Ecto neural progenitor cell (in vitro differentiated cells): ENCODE results near the gene LSM14B.
"Not testable (repeated sequence)": the region's sequence is repeated elsewhere in the genome, so short reads cannot be mapped to it uniquely, and the experiment has no call there.

Experiments used
- DNase-seq: peaks from one replicate; pipeline ENCODE4 v3.0.0-alpha.2; 2018; ENCODE audit warnings: low spot score

Gene LSM14B

DNA sequence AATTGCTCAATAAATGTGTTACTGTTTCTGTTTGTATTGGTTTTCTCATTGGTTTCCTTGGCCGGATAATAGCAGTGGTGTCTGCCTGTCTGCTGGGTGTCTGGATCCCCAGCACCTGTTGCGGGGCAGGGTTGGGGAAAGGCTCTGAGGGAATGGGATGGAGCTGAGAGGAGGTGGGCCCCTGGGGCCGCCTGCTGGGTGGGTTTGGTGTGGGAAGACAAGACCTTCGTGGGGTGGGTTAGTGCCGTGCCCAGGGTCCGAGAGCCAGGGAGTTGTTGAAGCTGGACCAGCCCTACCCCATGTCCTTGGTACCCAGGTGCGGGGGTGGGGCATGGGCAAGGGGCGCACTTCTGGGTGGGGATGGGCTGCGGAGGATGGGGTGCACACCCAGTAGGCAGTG is 25.3 kb downstream of the LSM14B start:
- DNase-seq, result no peak

DNA sequence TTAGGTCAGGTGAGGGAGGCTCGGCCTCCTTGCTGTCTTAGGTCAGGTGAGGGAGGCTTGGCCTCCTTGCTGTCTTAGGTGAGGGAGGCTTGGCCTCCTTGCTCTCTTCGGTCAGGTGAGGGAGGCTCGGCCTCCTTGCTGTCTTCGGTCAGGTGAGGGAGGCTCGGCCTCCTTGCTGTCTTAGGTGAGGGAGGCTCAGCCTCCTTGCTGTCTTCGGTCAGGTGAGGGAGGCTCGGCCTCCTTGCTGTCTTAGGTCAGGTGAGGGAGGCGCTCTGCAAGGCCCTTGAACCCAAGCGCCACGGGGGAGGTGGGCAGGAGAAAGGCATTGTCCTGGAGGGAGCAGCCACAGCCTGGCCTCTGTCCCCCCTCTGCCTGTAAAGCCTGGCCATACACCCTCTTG is 26.1 kb downstream of the LSM14B start:
- DNase-seq, result not testable (repeated sequence)

DNA sequence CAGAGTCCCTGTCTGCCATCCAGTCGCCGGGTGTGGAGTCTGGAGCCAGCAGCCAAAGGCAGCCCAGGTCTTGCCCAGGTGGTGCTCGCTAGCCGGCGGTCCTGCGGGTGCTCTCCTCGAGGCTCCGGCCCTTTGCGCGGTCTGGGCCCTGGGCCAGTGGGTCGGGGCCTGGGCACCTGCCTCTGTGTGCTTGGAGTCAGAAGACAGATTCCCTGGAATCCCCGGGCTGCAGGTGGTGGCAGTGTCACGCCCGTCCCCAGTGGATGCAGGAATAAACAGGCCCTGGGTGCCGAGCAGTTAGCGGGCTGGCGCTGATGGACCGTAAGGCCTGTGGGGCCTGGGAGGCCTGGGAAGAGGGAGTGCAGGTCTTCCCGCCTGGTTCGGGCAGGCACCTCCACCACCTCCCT is 26.6 kb downstream of the LSM14B start:
- DNase-seq, result no peak

DNA sequence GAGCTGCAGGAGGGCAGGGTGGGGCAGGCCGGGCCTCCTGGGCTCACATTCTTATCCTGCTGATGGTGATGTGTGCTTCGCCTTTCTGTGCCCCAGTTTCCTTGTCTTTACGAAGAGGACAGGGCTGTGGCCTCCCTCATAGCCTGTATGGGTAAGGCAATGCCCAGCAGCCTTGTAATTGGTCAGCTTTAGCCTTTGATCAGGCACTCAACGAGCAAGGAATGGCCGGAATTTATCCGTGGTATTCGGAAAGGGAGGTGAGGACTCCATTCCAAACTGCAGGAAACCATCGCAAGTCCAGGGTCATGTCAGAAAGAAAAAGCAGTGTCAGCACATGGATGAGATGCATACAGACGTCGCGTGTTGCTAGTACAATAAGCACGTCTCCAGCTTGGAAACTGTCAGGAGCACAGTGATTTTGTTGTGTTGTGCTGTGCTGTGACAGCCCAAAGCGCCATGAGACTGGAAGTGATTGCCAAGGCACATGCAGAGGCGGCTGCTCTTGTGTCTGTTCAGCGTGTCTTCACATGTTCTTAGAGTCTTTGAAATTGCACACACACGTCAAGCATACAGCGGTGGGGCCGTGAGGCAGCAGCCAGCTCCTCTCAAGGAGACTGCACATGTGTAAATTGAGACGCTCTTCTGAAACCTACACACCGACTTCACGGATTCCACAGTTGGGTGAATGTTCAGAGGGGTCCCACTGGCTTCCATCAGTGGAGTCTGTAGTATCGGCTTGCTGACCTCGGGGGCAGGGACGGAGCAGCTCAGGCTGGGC is 27.4 kb downstream of the LSM14B start:
- no peak for DNase-seq

DNA sequence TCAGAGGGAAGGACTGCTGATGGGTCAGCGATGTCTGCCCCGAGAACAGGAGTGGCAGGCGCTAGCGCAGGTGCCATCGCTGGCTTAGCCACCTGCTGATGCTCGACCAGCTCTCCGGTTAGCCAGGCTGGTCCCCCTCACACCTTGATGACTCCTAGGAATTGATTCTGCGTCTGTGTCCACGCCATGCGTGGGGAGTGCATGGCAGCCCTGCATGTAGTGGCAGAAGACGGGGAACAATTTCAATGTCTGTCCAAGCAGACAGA is 28.0 kb downstream of the LSM14B start:
- no peak for DNase-seq

DNA sequence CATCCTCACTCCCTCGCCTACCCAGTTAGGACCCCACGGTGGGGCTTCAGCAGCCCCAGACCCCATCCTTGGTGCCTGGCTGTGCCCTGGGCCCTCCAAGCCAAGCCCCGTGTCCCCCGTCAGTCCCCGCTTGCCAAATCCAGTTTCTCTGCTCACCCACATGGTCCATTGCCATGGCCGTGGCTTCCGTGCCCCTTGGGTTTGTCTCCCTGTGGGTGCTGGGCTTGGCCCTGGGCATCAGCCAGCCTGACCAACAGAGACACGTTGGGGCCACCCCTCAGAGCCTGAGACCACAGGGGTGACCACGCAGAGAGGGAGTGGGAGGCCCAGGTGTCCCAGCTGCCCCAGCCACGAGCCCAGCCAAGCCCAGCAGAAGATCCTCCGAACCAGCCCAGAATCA is 28.9 kb downstream of the LSM14B start:
- DNase-seq, result no peak

DNA sequence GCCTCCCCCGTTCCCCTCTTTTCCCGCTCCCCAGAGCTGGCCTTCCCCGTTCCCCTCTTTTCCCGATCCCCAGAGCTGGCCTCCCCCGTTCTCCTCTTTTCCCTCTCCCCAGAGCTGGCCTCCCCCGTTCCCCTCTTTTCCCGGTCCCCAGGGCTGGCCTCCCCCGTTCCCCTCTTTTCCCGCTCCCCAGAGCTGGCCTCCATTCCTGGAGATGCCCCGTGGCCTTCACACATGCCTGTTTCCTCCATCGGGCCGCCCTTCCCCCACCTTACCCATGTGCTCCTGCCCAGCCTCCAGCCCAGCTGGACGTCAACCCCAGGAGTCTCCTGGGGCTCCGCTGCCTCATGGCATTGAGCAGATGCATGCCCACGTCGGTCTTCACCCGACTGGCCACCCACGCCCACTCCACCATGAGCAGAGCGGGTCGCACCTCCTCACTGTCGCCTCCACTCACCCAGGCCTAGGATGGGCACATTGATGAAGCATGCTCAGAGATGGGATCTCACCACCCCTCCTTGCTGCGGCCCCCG is 29.6 kb downstream of the LSM14B start:
- no peak for DNase-seq

DNA sequence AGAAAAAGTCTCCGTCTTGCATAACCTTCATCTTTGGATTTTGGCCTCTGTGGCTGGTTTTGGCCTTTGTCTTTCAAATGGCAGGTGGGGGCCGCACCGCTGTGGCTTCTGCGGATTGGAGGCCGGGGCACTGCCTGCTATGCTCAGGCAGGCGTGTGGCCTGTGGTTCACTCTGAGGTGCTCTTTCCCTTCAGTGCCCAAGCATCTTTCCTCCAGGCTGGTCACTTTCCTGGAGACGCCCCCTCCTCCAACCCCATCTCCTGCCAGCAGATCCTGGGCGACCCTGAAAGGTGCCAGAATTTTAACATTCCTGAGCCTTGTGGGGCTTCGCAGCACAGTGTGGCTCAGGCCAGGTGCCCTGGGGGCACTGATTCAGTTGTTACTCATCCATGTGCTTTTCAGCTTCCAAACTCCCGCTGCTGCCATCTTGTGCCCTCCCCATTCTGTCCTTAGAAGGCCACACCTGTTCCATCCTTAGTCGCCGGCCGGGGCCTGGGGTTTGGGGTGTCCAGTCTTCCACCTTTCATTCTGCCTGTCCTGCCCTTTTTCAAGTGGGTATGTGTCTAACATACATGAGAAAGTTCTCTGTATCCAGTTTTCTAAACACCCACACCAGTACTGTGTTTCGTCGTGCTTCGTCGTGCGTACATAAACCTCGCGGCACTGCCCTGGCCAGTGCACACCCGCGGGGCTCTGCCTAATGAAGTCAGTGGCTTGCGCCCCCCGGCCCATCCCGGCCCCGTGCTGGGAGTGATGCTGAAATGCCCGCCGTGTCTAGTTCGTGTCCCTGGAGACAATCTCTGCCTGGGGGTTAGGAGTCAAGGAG is 33.4 kb downstream of the LSM14B start:
- DNase-seq, result no peak

DNA sequence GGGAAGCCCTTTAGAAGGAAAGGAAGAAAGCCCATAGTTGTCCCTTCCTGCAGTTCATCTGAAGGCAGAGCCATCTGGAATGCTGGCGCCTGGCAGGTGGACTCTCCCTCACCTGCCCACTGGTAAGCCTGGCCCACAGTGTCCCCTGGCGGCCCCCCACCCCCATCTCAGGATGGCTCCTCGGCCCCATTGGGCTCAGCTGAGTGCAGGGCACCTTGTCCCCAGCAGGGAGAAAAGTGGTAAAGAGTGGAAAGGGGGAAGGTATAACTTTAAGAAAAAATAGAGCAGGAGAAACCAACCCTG is 33.9 kb downstream of the LSM14B start:
- no peak for DNase-seq

DNA sequence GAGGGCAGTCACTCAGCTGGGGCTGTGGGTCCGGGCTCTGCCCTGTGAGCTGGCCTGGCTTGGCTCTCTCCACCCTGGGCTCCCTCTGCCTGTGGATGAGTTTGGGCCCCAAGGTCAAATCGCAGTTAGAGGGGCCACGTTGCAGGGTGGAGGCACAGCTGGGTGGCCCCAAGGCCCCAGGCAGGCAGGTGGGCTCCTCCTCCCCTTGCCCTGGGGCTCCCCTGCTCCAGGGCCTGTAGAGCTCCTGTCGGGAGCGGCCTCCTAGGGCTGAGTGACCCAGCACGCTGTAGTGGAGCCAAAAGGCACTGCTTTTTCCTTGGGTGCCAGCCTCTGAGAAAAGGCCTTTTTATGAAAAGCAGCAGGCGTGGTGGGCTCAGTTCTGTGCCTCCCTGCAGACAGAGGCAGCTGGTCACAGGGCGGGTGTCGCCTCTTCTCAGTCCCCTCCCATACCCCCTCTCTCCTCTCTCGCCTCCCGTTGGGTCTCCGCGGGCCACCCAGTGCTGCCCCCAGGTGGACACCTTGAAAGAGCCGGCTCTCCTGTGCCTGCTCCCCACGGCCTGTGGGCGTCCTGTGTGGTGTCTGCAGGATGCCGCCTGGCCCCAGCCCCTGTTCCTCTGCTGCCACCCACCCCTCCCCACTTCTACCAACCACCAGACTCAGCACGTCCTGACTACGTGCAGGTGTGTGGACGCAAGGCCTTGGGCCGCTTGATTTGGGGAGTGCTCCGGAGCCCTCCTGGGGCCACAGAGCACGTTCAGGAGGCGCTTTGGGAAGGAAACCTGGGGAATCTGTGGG is 34.5 kb downstream of the LSM14B start:
- DNase-seq, result peak; percentile 85

DNA sequence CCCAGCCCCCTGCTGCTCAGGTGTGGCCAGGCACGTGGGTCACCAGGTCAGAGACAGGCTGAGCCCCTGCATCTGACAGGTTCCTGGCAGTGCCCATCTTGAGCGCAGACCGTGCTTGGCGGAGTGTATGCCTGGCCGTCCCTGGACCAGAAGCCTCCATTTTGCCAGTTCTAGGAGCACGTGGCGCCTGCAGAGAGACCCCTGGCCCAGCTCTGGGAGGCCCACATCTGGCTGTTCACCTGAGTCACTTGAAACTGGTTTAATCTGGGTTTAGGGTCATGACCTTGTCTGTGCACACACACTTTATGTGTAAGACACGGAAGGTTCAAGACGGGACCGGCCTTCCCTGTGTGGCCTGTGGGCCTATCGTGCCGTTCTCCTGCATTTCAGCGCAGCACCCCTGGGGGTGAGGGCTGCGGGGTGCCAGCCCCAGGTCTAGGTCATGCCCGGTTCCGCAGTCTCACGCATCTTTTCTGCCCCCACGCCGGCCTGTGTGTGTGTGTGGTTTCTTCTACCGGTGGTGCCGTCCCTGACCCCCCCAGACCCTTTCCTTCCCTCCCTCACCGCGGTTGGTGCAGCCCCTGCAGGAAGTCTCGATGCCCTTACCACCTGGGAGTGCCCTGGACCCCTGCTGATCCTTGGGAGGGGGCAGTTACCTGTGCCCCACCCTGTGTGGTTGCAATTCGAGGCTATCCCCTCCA is 35.3 kb downstream of the LSM14B start:
- no peak for DNase-seq

DNA sequence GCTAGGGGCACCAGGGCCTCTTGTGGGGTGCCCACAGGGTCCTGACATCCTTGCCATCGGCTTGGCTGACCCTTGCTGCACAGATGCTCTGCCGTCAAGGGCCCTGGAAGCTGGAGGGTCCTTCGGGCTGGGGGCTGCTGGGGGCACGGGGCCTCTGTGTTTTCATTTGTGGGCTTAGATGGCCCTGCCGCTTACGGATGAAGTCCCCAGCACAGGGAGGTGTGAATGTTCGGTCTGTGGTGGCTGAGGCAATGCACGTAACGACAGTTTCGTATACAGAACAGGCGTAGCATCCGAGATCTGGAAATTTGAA is 35.8 kb downstream of the LSM14B start:
- DNase-seq, result no peak

DNA sequence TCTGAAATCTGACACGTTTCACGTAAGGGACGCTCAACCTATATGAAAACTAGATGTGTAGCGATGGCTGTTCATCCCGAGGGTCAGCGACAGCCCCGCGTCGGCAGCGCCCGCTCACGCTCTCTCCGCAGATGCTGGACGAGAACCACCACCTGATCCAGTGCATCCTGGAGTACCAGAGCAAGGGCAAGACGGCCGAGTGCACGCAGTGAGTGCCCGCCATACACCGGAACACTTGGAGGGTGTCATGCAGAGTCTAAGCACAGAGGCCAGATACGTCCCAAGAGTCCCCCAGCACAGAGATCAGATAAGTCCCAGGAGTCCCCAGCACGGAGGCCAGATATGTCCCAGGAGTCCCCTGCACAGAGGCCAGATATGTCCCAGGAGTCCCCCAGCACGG is 36.3 kb downstream of the LSM14B start:
- DNase-seq, result no peak

DNA sequence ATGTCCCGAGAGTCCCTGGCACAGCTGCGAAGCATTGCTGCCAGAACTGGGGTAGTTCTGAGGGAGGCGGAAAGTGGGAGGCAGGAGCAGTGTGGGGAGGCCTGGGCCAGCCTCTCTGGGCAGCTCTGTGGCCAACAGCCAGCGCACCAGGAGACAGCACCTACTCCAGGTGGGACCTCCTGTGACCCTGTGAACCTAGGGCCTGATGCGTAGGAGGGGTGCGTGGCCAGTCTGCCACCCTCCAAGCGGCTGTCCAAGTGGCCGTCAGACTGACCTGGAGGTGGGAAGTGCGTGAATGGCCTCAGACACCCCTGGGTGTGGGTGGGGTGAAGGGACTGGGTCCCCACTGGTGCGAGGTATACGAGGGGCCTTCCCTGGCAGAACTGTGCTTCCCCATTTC is 36.8 kb downstream of the LSM14B start:
- no peak for DNase-seq

DNA sequence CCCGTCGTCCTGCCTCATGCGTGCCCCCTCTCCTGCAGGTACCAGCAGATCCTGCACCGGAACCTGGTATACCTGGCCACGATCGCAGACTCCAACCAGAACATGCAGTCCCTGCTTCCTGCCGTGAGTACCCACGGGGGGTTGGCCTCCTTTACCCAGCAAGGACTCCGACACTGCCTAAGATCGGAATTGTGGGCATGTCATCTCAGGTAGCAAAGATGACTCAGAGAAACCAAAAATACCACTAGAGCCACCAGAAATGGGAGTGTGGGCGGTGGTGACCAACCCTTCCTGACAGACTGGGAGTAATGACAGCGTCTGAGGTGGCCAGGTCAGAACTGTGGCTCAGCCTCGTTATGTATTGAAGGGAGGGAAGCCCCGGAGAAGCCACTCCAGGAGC is 37.6 kb downstream of the LSM14B start:
- no peak for DNase-seq

DNA sequence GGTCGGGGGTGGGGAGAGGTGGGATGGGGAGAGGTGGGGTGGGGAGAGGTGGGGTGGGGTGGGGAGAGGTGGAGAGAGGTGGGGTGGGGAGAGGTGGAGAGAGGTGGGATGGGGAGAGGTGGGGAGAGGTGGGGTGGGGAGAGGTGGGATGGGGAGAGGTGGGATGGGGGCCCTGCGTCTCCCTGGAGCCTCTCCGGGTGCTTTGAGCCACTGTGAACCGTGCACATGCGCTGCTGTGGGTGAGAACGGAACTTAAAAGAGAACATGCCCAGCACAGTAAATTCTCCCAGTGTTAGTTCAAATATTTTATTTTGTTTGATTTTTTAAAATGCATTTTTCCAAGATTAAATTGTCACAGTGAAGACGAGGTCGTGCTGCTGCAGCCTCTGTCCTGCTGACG is 38.0 kb downstream of the LSM14B start:
- no peak for DNase-seq

DNA sequence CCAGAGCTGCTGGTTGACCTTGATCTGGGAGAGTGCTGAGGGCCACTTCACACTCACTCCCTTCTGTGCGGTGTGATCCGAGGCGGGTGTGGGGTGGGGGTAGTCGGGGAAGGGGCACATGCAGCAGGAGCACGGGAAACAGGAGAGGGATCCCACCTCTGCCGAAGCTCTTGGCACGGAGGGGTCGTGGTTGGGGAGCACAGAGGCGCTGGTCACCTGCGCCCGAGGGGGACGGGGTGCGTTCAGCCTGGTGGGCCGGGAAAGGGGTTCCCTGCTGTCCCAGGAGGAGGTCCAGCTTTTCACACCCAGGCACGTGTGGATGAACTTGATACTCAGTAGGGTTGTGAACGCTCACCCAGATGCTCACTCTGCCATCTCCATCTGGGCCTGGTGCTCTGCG is 38.6 kb downstream of the LSM14B start:
- DNase-seq, result no peak

DNA sequence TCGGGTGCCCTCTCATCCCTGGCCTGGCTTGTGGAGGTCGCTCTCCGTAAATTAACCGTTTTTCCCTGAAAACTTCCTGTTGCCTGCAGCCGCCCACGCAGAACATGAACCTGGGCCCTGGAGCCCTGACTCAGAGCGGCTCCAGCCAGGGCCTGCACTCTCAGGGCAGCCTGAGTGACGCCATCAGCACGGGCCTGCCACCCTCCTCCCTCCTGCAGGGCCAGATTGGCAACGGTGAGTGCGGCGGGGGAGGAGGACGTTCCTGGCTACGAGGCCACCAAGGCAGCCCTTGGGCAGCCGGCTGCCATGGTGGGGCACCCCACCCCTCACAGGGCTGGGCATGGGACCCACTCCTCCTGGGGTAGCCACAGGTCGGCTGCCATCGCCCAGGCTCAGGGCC is 39.1 kb downstream of the LSM14B start:
- DNase-seq, result no peak

DNA sequence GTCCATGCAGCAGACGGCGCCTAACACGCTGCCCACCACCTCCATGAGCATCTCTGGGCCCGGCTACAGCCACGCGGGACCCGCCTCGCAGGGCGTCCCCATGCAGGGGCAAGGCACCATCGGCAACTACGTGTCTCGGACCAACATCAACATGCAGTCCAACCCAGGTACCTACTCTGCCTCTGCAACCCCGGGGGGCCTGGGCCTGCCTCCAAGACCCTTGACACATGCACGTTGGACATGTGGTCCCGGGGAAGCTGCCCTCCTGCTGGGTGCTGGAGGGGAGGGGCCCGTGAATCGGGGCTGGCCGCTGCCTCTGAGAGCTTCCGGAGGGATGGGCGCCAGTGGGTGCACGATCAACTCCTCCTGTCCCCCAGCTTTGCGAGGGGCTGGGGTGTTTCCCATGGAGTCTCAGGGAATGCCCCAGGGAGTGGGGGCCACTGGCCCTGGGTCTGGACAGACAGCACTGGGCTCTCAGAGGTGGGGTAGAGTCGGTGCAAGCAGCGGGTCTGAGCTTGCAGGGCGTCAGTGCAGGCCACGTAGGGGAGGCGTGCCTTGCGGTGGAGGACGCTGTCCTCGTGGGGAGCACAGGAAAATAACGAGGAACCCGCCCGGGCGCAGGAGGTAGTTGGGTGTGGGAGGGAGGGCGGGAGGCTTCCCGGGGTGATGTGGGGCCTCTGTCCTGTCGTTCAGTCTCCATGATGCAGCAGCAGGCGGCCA is 40.6 kb downstream of the LSM14B start:
- no peak for DNase-seq

DNA sequence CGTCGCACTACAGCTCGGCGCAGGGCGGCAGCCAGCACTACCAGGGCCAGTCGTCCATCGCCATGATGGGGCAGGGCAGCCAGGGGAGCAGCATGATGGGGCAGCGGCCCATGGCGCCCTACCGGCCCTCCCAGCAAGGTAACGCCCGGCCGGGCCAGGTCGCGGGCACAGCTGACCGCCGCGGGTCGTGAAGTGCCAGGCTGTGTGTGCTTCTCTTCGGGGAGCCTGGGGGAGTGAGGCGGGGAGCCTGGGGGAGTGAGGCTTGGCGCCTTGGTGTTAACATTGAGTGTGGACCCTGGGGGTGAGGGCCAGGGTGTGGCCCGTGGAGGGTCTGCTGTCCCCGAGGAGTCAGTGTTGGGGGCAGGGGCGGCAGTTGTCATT is 41.2 kb downstream of the LSM14B start:
- DNase-seq, result no peak

DNA sequence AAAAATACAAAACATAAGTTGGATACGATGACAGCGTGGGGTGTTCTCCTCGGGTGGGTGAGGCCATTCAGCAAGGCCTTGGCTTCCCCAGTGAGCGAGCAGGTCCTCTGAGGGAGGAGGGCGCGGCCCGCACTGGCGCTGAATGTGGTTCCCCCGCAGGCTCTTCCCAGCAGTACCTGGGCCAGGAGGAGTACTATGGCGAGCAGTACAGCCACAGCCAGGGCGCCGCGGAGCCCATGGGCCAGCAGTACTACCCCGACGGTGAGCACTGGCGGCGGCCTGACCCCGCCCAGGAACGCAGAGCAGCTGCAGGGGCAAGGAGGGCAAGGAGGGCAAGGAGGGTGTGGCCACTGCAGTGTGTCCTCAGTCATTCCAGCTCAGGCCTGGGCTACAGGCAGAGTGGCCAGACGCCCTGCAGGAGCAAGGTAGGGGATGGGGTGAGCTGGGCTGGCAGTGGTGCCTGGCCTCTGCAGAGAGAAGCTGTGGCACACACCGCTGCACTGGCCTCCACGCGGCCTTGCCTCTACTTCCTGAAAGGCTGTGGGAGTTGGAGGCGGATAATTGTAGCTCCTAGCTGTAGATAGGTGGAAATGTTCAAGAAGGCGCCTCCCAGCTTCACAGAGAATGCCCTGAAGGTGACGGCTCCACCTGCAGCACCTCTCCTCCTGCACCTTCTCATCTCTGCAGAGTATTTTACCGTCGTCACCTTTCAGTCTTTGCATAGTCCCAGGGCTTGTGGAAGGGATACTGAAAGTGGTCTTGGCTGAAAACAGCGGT is 41.9 kb downstream of the LSM14B start:
- no peak for DNase-seq
